HepG2 (cell line): ENCODE measurements around the gene CIART. TPM values are rescaled to one million over a fixed set of nuclear protein-coding genes. Genes with fewer than 3 reads are reported as not detected.

Source experiments
- HNRNPUL1 ChIP-seq: fragments of 200-400 bp; formaldehyde crosslinking; IDR thresholded peaks from 2 replicates; pipeline ENCODE4 v1.6.1; 2017; ENCODE audit warnings: low read depth, mild to moderate bottlenecking, low read length, moderate library complexity
- HOXA5 ChIP-seq: sonication (generic); formaldehyde crosslinking; IDR thresholded peaks from 2 replicates; pipeline ENCODE4 v1.4.0; 2020; ENCODE audit warnings: missing genetic modification reagents
- KLF11 ChIP-seq: IDR thresholded peaks from 2 replicates; pipeline ENCODE4 v1.6.1; 2016; ENCODE audit warnings: missing compliant biosample characterization
- MNT ChIP-seq: fragments of 450-650 bp; IDR thresholded peaks from 2 replicates; pipeline ENCODE4 v1.6.1; 2016
- NAIF1 ChIP-seq: sonication (generic); formaldehyde crosslinking; IDR thresholded peaks from 2 replicates; pipeline ENCODE4 v1.5.0; 2020; ENCODE audit warnings: mild to moderate bottlenecking, missing genetic modification reagents, borderline replicate concordance
- NCOA2 ChIP-seq: sonication (generic); formaldehyde crosslinking; IDR thresholded peaks from 2 replicates; pipeline ENCODE4 v1.8.0; 2022; ENCODE audit warnings: inconsistent platforms
- PRMT3 ChIP-seq: sonication (generic); formaldehyde crosslinking; IDR thresholded peaks from 2 replicates; pipeline ENCODE4 v1.8.1; 2022; ENCODE audit warnings: low read depth, mild to moderate bottlenecking, moderate library complexity, missing genetic modification reagents, borderline replicate concordance
- SALL1 ChIP-seq: sonication (generic); formaldehyde crosslinking; IDR thresholded peaks from 2 replicates; pipeline ENCODE4 v1.8.0; 2022; ENCODE audit warnings: mild to moderate bottlenecking, missing genetic modification reagents
- USF2 ChIP-seq, 2 experiments: sonication (generic) in 1 of 2; formaldehyde crosslinking in 1 of 2; IDR thresholded peaks; 2 replicates each; pipeline versions ENCODE4 v1.5.1 to v1.6.1; 2011 to 2020; ENCODE audit warnings: borderline replicate concordance in 1 of 2, low read depth in 1 of 2, low read length in 1 of 2, mild to moderate bottlenecking in 1 of 2, missing genetic modification reagents in 1 of 2, moderate library complexity in 1 of 2
- ZBTB34 ChIP-seq: sonication (generic); formaldehyde crosslinking; IDR thresholded peaks from 2 replicates; pipeline ENCODE4 v1.8.0; 2022; ENCODE audit warnings: mild to moderate bottlenecking, missing genetic modification reagents
- ZNF253 ChIP-seq: sonication (generic); formaldehyde crosslinking; IDR thresholded peaks from 2 replicates; pipeline ENCODE4 v1.8.0; 2022; ENCODE audit warnings: mild to moderate bottlenecking, missing genetic modification reagents, borderline replicate concordance
- ZNF333 ChIP-seq: sonication (generic); formaldehyde crosslinking; IDR thresholded peaks from 2 replicates; pipeline ENCODE4 v1.4.0; 2020; ENCODE audit warnings: mild to moderate bottlenecking, missing genetic modification reagents, borderline replicate concordance
- ZNF382 ChIP-seq: sonication (generic); formaldehyde crosslinking; IDR thresholded peaks from 2 replicates; pipeline ENCODE4 v1.5.0; 2020; ENCODE audit warnings: missing genetic modification reagents, mild to moderate bottlenecking, borderline replicate concordance
- ZNF484 ChIP-seq: sonication (generic); formaldehyde crosslinking; IDR thresholded peaks from 2 replicates; pipeline ENCODE4 v1.5.1; 2020; ENCODE audit warnings: mild to moderate bottlenecking, low read depth, missing genetic modification reagents, borderline replicate concordance
- ZNF746 ChIP-seq: sonication (generic); formaldehyde crosslinking; IDR thresholded peaks from 2 replicates; pipeline ENCODE4 v1.8.0; 2022; ENCODE audit warnings: mild to moderate bottlenecking, missing genetic modification reagents
- polyA plus RNA-seq, 8 experiments: library from polyadenylated mRNA; depleted of rRNA in 3 of 8; stranded (reverse) in 7 of 8; unstranded in 1 of 8; fragments of >200 nt; fragmentation: Illumina TruSeq in 4 of 8; extraction: Trizol in 4 of 8; gene quantifications; 2 replicates each; pipeline versions ENCODE4 v1.2.1 to v1.2.3, GENCODE V29; 2011 to 2016; ENCODE audit warnings: low read depth in 4 of 8, missing spikeins in 1 of 8, mixed read lengths in 1 of 8; ENCODE audit not compliant: insufficient read depth in 1 of 8
- total RNA-seq, 5 experiments: library from RNA; depleted of rRNA; stranded (reverse); fragments of >200 nt; fragmentation: Illumina TruSeq; extraction: Trizol; gene quantifications; 2 replicates each; pipeline ENCODE4 v1.2.3, GENCODE V29; 2016; ENCODE audit warnings: low read depth in 1 of 5
- TF ChIP-seq, protein P1 (sequence below): sonication (generic); formaldehyde crosslinking; IDR thresholded peaks from 2 replicates; pipeline ENCODE4 v1.8.1; 2022; ENCODE audit warnings: mild to moderate bottlenecking, missing genetic modification reagents
- TF ChIP-seq, protein P2 (sequence below): IDR thresholded peaks from 2 replicates; pipeline ENCODE4 v1.6.1; 2012; ENCODE audit warnings: low read length, improper control_type of control experiment
- TF ChIP-seq, protein P3 (sequence below): sonication (generic); formaldehyde crosslinking; IDR thresholded peaks from 2 replicates; pipeline ENCODE4 v1.4.0; 2020; ENCODE audit warnings: mild to moderate bottlenecking, missing genetic modification reagents

The CIART gene
- total and polyA plus RNA-seq, 2 of the 13 experiments (the other 11 are each of a cell fraction or from before 2014, with no cell fraction given): 0.58 TPM; not detected in 1

GRCh38 chr1:150321826-150322166 is 39.4 kb downstream of the CIART start (continued):
- TF ChIP-seq, protein P1, sequence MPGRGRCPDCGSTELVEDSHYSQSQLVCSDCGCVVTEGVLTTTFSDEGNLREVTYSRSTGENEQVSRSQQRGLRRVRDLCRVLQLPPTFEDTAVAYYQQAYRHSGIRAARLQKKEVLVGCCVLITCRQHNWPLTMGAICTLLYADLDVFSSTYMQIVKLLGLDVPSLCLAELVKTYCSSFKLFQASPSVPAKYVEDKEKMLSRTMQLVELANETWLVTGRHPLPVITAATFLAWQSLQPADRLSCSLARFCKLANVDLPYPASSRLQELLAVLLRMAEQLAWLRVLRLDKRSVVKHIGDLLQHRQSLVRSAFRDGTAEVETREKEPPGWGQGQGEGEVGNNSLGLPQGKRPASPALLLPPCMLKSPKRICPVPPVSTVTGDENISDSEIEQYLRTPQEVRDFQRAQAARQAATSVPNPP (CRISPR knock-in tag): 0 out of 2 replicates have a peak, but pooled peaks have one; percentile 15
- TF ChIP-seq ZNF253 (CRISPR knock-in tag) (no peak), SALL1 (CRISPR knock-in tag) (no peak), NCOA2 (no peak), ZBTB34 (CRISPR knock-in tag) (no peak), USF2 (IDR thresholded peaks at IDR 0.05; ENCODE audit: low read depth, low read length) (no peak), USF2 (CRISPR knock-in tag; IDR thresholded peaks at IDR 0.05; ENCODE audit: borderline replicate concordance) (no peak), HOXA5 (CRISPR knock-in tag) (no peak), ZNF382 (no peak), HNRNPUL1 (no peak), ZNF333 (no peak), ZNF484 (CRISPR knock-in tag) (no peak), KLF11 (CRISPR knock-in tag) (no peak), NAIF1 (CRISPR knock-in tag) (0 out of 2 replicates have a peak, but pooled peaks have one; percentile 7), PRMT3 (no peak), MNT (no peak), ZNF746 (CRISPR knock-in tag) (no peak)
- TF ChIP-seq, protein P2, sequence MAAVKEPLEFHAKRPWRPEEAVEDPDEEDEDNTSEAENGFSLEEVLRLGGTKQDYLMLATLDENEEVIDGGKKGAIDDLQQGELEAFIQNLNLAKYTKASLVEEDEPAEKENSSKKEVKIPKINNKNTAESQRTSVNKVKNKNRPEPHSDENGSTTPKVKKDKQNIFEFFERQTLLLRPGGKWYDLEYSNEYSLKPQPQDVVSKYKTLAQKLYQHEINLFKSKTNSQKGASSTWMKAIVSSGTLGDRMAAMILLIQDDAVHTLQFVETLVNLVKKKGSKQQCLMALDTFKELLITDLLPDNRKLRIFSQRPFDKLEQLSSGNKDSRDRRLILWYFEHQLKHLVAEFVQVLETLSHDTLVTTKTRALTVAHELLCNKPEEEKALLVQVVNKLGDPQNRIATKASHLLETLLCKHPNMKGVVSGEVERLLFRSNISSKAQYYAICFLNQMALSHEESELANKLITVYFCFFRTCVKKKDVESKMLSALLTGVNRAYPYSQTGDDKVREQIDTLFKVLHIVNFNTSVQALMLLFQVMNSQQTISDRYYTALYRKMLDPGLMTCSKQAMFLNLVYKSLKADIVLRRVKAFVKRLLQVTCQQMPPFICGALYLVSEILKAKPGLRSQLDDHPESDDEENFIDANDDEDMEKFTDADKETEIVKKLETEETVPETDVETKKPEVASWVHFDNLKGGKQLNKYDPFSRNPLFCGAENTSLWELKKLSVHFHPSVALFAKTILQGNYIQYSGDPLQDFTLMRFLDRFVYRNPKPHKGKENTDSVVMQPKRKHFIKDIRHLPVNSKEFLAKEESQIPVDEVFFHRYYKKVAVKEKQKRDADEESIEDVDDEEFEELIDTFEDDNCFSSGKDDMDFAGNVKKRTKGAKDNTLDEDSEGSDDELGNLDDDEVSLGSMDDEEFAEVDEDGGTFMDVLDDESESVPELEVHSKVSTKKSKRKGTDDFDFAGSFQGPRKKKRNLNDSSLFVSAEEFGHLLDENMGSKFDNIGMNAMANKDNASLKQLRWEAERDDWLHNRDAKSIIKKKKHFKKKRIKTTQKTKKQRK: no peak
- TF ChIP-seq, protein P3, sequence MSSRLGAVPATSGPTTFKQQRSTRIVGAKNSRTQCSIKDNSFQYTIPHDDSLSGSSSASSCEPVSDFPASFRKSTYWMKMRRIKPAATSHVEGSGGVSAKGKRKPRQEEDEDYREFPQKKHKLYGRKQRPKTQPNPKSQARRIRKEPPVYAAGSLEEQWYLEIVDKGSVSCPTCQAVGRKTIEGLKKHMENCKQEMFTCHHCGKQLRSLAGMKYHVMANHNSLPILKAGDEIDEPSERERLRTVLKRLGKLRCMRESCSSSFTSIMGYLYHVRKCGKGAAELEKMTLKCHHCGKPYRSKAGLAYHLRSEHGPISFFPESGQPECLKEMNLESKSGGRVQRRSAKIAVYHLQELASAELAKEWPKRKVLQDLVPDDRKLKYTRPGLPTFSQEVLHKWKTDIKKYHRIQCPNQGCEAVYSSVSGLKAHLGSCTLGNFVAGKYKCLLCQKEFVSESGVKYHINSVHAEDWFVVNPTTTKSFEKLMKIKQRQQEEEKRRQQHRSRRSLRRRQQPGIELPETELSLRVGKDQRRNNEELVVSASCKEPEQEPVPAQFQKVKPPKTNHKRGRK (CRISPR knock-in tag): no peak
